Measurements from ENCODE around the gene PIK3R2. TPM values are rescaled to one million over a fixed set of nuclear protein-coding genes. Genes with fewer than 3 reads are reported as not detected.

The PIK3R2 gene
- total RNA-seq, 4 donors from 2014 or later = 12.2 to 38.1 (median 15.7) TPM

GRCh38 chr19:18140473-18140872 lies 12.5 kb upstream of the PIK3R2 start:
- H3K4me1 ChIP-seq = no peaks in the 10 kb centered on the region
- H3K27ac ChIP-seq = no peak overlapping the region
- peaks cover 2 to 98% (median 33%) of the 10 kb centered on the region in 3 donors for H3K36me3 ChIP-seq
- no peaks in the 10 kb centered on the region for H3K9me3 ChIP-seq
- no peaks in the 10 kb centered on the region for H3K27me3 ChIP-seq
- H3K4me3 ChIP-seq = no peak overlapping the region
- WGBS, 2 donors = 92 to 100% methylated on average over 1 of the region's 1 CpG
- DNase-seq (ENCODE audit: low spot score in 2 of 2) = no peak
- TF ChIP-seq, protein P1, sequence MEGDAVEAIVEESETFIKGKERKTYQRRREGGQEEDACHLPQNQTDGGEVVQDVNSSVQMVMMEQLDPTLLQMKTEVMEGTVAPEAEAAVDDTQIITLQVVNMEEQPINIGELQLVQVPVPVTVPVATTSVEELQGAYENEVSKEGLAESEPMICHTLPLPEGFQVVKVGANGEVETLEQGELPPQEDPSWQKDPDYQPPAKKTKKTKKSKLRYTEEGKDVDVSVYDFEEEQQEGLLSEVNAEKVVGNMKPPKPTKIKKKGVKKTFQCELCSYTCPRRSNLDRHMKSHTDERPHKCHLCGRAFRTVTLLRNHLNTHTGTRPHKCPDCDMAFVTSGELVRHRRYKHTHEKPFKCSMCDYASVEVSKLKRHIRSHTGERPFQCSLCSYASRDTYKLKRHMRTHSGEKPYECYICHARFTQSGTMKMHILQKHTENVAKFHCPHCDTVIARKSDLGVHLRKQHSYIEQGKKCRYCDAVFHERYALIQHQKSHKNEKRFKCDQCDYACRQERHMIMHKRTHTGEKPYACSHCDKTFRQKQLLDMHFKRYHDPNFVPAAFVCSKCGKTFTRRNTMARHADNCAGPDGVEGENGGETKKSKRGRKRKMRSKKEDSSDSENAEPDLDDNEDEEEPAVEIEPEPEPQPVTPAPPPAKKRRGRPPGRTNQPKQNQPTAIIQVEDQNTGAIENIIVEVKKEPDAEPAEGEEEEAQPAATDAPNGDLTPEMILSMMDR (IDR thresholded peaks at IDR 0.05) = no peak
- TF ChIP-seq EP300 (IDR thresholded peaks at IDR 0.05) = no peak
- no peak for TF ChIP-seq POLR2A (IDR thresholded peaks at IDR 0.05)

- Histone ChIP-seq H3K4me3 (no peak overlapping the region), H3K27me3 (no peaks in the 10 kb centered on the region), H3K9me3 (no peaks in the 10 kb centered on the region), H3K27ac (no peak overlapping the region), H3K4me1 (no peaks in the 10 kb centered on the region), H3K36me3 (peaks cover 2 to 98% (median 39%) of the 10 kb centered on the region in 3 donors)
- DNase-seq (ENCODE audit: low spot score in 2 of 2) = no peak
- TF ChIP-seq, protein P1 (IDR thresholded peaks at IDR 0.05) = no peak
- no peak for TF ChIP-seq EP300 (IDR thresholded peaks at IDR 0.05)
- TF ChIP-seq POLR2A (IDR thresholded peaks at IDR 0.05) = no peak
- WGBS, 2 donors = 95 to 96% methylated on average over 6 of the region's 6 CpGs
Measured at GRCh38 chr19:18141031-18141430, 11.9 kb upstream of the PIK3R2 start.

DNA sequence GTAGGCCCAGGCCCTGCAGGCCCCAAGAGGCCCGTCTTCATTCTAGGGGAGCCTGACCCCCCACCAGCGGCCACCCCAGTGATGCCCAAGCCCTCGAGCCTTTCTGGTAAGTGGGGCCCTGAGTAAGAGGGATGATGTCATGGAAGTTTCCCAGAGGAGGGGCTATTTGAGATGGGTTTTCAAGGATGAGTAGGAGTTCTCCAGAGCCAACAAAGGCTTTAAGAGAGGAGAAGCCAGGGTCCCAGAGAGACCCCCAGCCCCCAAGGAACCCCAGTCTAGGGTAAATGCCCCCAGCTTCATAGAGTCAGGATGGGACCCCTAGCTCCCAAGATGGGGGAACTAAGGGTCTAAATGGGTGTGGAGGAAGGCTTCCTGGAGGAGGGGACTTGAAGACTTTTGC lies 9.1 kb upstream of the PIK3R2 start:
- H3K4me3 ChIP-seq = no peak overlapping the region
- no peaks in the 10 kb centered on the region for H3K27me3 ChIP-seq
- no peak for TF ChIP-seq POLR2A (IDR thresholded peaks at IDR 0.05)
- no peak for TF ChIP-seq EP300 (IDR thresholded peaks at IDR 0.05)
- TF ChIP-seq, protein P1 (IDR thresholded peaks at IDR 0.05) = no peak
- no peak for DNase-seq (ENCODE audit: low spot score in 2 of 2)
- H3K36me3 ChIP-seq = peaks cover 2 to 97% (median 50%) of the 10 kb centered on the region in 3 donors
- peaks cover 0 to 1% (median 0%) of the 10 kb centered on the region in 4 donors for H3K4me1 ChIP-seq
- no peaks in the 10 kb centered on the region for H3K9me3 ChIP-seq
- H3K27ac ChIP-seq = no peak overlapping the region
- WGBS, 2 donors = 89 to 93% methylated on average over 3 of the region's 3 CpGs

GRCh38 chr19:18144361-18144760 lies 8.6 kb upstream of the PIK3R2 start:
- Histone ChIP-seq H3K36me3 (peaks cover 2 to 97% (median 50%) of the 10 kb centered on the region in 3 donors), H3K4me1 (peaks cover 0 to 6% (median 0%) of the 10 kb centered on the region in 4 donors), H3K27me3 (no peaks in the 10 kb centered on the region), H3K9me3 (no peaks in the 10 kb centered on the region), H3K4me3 (no peak overlapping the region), H3K27ac (no peak overlapping the region)
- DNase-seq (ENCODE audit: low spot score in 2 of 2) = no peak
- WGBS, 2 donors = 82 to 84% methylated on average over 16 of the region's 16 CpGs
- TF ChIP-seq, protein P1 (IDR thresholded peaks at IDR 0.05) = no peak
- TF ChIP-seq EP300 (IDR thresholded peaks at IDR 0.05) (no peak), POLR2A (IDR thresholded peaks at IDR 0.05) (no peak)

GRCh38 chr19:18144906-18145305 lies 8.1 kb upstream of the PIK3R2 start:
- peaks cover 0 to 6% (median 0%) of the 10 kb centered on the region in 4 donors for H3K4me1 ChIP-seq
- no peak for DNase-seq (ENCODE audit: low spot score in 2 of 2)
- peaks cover 2 to 97% (median 50%) of the 10 kb centered on the region in 3 donors for H3K36me3 ChIP-seq
- H3K27me3 ChIP-seq = no peaks in the 10 kb centered on the region
- H3K9me3 ChIP-seq = no peaks in the 10 kb centered on the region
- H3K27ac ChIP-seq = no peak overlapping the region
- TF ChIP-seq EP300 (IDR thresholded peaks at IDR 0.05) (no peak), POLR2A (IDR thresholded peaks at IDR 0.05) (no peak)
- TF ChIP-seq, protein P1 (IDR thresholded peaks at IDR 0.05) = no peak
- H3K4me3 ChIP-seq = no peak overlapping the region
- WGBS, 2 donors = 92 to 95% methylated on average over 28 of the region's 28 CpGs
